Cardiac muscle cell (in vitro differentiated cells and primary cell): ENCODE results near the gene FNDC3A. TPM values are rescaled to one million over a fixed set of nuclear protein-coding genes. Genes with fewer than 3 reads are reported as not detected.

Source experiments
- DNase-seq, 2 donors: peaks; one replicate each; pipeline versions ENCODE4 v3.0.0 to v3.0.0-alpha.2; 2010 to 2017; ENCODE audit warnings: low read depth in 1 of 2, low spot score in 1 of 2
- H3K27ac ChIP-seq: fragments of 200-600 bp; sonication (generic); 2 replicates; pipeline ENCODE4 v1.5.1; 2016
- H3K27me3 ChIP-seq: fragments of 200-600 bp; sonication (generic); 2 replicates; pipeline ENCODE4 v1.6.0; 2016; ENCODE audit warnings: control low read depth
- H3K36me3 ChIP-seq: fragments of 200-600 bp; sonication (generic); 2 replicates; pipeline ENCODE4 v1.5.1; 2016; ENCODE audit warnings: control low read depth
- H3K4me1 ChIP-seq: fragments of 200-600 bp; sonication (generic); 2 replicates; pipeline ENCODE4 v1.8.1; 2017; ENCODE audit warnings: low read depth, mild to moderate bottlenecking, mixed run types
- H3K4me3 ChIP-seq: fragments of 200-600 bp; sonication (generic); 2 replicates; pipeline ENCODE4 v1.5.1; 2016; ENCODE audit warnings: mild to moderate bottlenecking
- H3K9me3 ChIP-seq: fragments of 200-600 bp; sonication (generic); 2 replicates; pipeline ENCODE4 v1.5.1; 2017; ENCODE audit warnings: low read depth, mild to moderate bottlenecking, control low read depth
- CTCF ChIP-seq: IDR thresholded peaks from 2 replicates; pipeline ENCODE4 v1.5.1; 2012; ENCODE audit warnings: low read depth, mild to moderate bottlenecking, low read length
- polyA plus RNA-seq: library from polyadenylated mRNA; unstranded; fragments of >200 nt; fragmentation: Nextera tagmentation; extraction: Ambion mirVana; gene quantifications from 2 replicates; pipeline ENCODE4 v1.2.1, GENCODE V29; 2016
- total RNA-seq: library from RNA; depleted of rRNA; stranded (reverse); fragments of >200 nt; gene quantifications from 2 replicates; pipeline ENCODE4 v1.2.3, GENCODE V29; 2016

Gene FNDC3A
- total and polyA plus RNA-seq, 2 experiments from 2014 or later = 18.6 to 28.4 TPM

GRCh38 chr13:49071341-49071937 lies 95.7 kb downstream of the FNDC3A start:
- no peak for TF ChIP-seq CTCF
- Histone ChIP-seq H3K27ac (no peak overlapping the region), H3K4me3 (no peak overlapping the region), H3K27me3 (no peaks in the 10 kb centered on the region), H3K9me3 (no peaks in the 10 kb centered on the region), H3K4me1 (no peaks in the 10 kb centered on the region), H3K36me3 (no peaks in the 10 kb centered on the region)
- no peak for DNase-seq

GRCh38 chr13:49082653-49083536 lies 107.2 kb downstream of the FNDC3A start:
- no peak overlapping the region for H3K27ac ChIP-seq

GRCh38 chr13:49084961-49085360 lies 109.2 kb downstream of the FNDC3A start:
- no peaks in the 10 kb centered on the region for H3K9me3 ChIP-seq
- no peaks in the 10 kb centered on the region for H3K36me3 ChIP-seq
- no peak overlapping the region for H3K4me3 ChIP-seq
- no peaks in the 10 kb centered on the region for H3K27me3 ChIP-seq
- no peaks in the 10 kb centered on the region for H3K4me1 ChIP-seq
- no peak overlapping the region for H3K27ac ChIP-seq
- no peak for DNase-seq
- no peak for TF ChIP-seq CTCF

More at GRCh38 chr13:49082653-49083536, 107.2 kb downstream of the FNDC3A start:
- Histone ChIP-seq H3K4me3 (no peak overlapping the region), H3K36me3 (no peaks in the 10 kb centered on the region), H3K9me3 (no peaks in the 10 kb centered on the region), H3K4me1 (peaks cover 5% of the 10 kb centered on the region), H3K27me3 (no peaks in the 10 kb centered on the region)
- peak in 1 of 2 donors; percentile 75 for DNase-seq
- TF ChIP-seq CTCF = no peak

GRCh38 chr13:49086722-49087121 lies 111.0 kb downstream of the FNDC3A start:
- DNase-seq = peak in 1 of 2 donors; percentile 66
- no peak for TF ChIP-seq CTCF
- H3K4me1 ChIP-seq = no peaks in the 10 kb centered on the region
- H3K36me3 ChIP-seq = no peaks in the 10 kb centered on the region
- no peaks in the 10 kb centered on the region for H3K9me3 ChIP-seq
- no peak overlapping the region for H3K27ac ChIP-seq
- H3K4me3 ChIP-seq = no peak overlapping the region
- no peaks in the 10 kb centered on the region for H3K27me3 ChIP-seq

GRCh38 chr13:49093376-49093775 lies 117.7 kb downstream of the FNDC3A start:
- Histone ChIP-seq H3K27me3 (no peaks in the 10 kb centered on the region), H3K4me1 (peaks cover 8% of the 10 kb centered on the region), H3K36me3 (no peaks in the 10 kb centered on the region), H3K9me3 (no peaks in the 10 kb centered on the region), H3K4me3 (no peak overlapping the region), H3K27ac (no peak overlapping the region)
- no peak for DNase-seq
- TF ChIP-seq CTCF = no peak
